SIG-M5 (cell line): ENCODE data around the gene VAV3.
A peak's percentile ranks its signal among the peaks of the same experiment; 100 is the strongest.

Source experiments
- DNase-seq: peaks from one replicate; lab custom pipeline; 2025; lab: John Stamatoyannopoulos, UW

VAV3 gene

DNA sequence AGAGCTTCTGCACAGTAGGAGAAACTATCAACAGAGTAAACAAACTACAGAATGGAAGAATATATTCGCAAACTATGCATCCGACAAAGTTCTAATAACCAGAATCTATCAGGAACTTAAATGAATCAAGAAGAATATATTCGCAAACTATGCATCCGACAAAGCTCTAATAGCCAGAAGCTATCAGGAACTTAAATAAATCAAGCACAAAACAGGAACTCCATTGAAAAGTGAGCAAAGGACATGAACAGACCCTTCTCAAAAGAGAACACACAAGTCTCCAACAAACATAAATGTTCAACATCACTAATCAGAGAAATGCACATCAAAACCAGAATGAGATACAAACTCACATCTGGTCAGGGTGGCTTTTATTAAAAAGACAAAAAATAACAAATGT lies 126.9 kb downstream of the VAV3 start:
- no peak for DNase-seq

DNA sequence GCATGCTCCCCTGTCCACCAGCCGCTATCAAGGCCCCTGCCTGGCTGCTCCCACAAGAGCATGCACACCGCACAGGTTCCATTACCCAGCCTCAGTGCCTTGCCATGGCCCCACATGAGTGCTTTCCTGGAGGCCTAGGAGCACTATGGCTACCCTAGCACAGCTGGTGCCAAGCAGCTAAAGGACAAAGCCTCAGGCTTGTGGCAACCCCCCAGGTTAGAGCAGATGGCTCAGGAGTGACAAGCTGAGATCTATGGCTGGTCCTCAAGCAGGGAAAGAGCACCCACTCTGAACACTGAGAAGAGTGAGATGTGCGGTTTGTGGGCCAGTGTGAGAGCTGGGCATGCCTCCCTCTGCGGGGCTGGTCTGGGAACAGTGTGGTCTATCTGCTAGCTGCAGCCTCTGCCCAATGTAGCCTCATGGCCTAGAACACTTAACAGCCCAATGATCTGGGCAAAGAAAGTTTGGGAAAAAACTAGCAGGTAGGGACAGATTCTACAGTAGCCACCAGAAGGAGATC lies 129.8 kb downstream of the VAV3 start:
- DNase-seq, result no peak

DNA sequence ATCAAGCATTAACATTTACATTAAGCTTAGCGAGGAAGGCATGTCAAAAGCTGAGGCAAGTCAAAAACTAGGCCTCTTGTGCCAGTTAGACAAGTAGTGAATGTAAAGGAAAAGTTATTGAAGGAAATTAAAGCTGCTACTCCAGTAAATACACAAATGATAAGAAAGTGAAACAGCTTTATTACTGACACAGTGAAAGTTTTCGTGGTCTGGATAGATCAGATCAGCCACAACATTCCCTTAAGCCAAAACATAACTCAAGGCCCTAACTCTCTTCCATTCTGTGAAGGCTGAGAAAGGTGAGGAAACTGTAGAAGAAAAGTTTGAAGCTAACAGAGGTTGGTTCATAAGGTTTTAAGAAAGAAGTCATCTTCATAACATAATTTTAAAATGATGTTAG lies 131.9 kb downstream of the VAV3 start:
- DNase-seq, result no peak

DNA sequence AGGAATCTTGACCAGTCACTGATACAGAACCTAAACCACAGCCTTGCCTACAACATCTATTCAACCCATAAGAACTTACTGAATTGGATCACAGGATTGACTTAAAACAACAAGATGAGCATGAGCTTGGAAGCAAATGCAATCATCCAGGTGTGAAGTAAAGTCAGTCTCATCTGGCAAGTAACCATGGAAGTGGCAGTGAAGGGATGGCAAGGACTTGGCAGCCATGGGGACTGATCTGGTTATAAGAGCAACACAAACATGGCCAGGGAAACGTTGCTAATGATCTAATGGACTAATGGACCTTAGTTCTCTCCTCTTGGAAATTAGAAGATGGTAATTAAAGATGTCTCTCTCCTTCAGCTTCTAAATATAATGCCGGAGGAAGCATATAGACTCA lies 133.1 kb downstream of the VAV3 start:
- DNase-seq, result no peak

DNA sequence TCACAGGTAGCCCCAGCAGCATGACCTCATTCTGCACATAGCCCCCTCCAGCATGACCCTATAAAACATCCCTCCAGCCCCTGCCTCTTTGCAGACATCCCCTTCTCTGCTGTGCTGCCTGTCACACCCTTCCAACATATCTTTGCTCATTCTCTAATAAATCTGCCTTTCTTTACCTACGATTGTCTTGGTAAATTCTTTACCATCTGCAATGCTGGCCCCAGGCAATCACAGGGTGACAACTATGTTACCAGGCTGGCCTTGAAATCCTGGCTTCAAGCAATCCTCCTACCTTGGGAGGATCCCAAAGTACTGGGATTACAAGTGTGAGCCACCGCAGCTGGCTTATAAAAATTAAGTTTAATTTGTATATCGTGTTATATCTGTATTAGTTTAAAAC lies 134.5 kb downstream of the VAV3 start:
- DNase-seq, result no peak

DNA sequence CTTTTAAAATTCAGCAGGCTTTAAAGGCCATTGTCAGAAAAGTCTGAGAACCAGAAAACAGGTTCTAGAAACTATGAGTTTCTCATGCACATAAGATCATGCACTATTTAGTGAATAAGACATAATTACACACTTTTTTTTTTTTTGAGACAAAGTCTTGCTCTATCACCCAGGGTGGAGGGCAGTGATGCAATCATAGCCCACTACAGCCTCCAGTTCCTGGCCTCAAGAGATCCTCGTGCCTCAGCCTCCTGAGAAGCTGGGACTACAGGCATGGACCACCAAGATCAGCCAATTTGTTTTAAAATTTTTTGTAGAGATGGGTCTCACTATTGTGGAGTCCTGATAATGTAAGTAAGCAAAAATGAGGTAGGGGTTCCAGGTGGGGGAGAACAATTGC lies 134.9 kb downstream of the VAV3 start:
- no peak for DNase-seq

DNA sequence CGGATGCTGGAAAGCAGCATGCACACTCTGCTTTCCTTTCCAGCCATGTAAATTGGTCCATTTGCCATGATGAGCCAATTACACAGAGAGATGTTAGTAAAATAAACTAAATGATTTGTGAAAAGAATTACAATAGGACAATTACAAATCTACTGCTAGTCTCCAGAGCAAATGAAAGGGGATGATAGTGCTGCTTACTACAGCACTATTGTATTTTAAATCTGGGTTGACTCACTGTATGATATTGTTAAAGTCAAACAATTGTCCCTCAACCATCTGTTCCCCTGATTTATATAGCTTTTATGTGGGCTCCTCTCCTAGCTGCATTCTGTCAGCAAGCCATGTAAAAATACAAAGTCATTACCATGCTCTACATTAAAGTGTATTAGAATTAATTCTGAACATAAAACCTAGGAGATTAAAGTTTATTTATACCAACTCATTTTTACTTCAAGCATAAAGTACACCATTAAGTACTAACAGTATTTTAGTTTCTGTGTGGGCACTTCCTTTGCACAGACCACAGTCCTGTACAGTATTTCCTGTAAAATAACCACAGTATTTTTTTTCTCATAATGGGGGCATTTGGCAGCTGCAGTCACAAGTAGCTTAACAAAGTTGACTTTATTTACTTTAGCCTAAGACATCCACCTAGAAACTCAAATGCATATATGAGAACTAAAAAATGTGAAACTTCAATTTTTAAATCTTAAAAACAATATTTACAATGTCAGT lies 135.8 kb downstream of the VAV3 start:
- no peak for DNase-seq

DNA sequence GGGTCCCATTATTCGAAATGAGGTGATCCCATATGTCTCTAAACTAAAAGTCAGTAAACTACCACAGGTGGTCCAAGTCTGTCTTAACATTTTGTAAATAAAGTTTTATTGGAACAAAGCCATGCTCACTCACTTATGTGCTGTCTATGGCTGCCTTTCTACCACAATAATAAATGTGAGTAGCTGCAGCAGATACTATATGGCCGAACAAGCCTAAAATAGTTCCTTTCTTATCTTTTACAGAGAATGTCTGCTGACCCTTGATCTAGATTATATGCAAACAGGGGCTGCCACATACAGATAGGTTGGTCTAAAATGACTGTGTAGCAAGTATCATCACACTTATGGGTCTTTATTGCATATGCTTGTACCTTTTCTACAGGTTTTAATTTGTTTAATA lies 140.0 kb downstream of the VAV3 start:
- no peak for DNase-seq

DNA sequence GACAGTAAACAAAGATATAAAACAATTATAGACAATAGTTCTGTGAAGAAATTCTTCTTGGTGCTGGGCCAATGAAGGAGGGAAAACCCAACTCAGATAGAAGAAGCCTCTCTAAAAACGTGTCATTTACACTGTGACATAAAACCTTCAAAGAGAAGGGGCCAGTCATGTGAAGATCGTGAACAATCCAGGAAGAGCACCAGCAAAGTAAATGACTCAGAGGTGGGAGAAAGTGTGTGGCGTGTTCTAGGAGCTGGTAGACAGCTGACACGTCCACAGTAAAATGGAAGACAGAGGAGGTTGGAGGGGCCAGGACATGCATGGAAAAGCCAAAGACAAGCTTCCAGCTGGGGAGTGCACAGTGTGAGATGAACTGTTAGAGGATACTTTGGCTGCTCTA lies 143.6 kb downstream of the VAV3 start:
- no peak for DNase-seq

DNA sequence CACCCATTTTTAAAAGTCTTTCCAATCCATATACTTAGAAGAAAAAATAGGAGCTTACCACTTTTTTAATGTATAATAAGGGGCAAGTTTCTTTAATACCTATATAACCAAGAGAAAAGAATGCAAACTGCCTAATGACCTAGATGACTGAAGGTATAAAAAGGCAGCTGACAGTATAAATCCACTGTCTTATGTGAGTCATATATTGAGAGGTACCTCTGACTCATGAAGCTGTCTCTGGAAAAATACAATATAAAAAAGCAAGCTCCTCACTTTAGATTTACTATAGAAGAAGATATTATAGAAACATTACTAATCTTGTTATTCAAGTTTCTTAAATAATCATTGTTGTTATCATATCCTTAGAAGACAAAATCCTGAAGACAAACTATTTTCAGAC lies 144.2 kb downstream of the VAV3 start:
- DNase-seq, result no peak

DNA sequence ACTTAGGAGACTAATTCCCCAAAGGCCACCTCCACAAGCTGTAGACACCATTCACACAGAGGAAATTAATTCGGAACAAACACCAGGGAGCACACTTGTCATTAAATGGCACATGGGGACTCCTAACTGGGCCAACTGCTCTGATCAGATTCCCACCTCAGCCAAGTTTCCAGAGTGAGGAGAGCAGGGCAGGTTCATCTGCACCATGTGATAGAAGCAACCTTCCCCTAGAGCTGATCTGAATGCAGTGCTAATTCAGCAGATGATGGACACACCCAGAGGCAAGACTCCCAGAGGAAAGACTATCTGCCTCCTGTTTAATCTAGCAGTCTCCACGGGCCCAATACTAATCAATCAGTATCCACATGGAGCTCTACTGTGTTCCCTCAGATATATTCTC lies 147.0 kb downstream of the VAV3 start:
- DNase-seq, result no peak

DNA sequence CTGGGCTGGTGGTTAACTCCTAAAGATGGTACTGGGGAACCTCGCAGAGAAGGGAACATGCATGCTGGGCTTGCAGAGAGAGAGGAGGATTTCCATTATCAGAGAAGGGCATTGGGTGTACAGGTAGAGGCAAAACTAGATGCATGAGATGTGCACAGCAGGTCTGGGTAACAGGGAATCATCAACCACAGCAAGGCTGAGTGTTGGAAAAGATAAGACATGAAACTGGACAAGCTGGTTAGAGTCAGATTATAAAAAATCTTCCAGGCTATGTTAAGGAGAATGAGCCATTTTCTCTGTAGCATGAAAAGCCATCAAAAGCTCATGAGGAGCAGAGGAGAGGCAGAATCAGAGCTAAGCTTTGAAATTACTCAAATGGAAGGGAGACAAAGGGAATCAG lies 147.8 kb downstream of the VAV3 start:
- DNase-seq, result no peak

DNA sequence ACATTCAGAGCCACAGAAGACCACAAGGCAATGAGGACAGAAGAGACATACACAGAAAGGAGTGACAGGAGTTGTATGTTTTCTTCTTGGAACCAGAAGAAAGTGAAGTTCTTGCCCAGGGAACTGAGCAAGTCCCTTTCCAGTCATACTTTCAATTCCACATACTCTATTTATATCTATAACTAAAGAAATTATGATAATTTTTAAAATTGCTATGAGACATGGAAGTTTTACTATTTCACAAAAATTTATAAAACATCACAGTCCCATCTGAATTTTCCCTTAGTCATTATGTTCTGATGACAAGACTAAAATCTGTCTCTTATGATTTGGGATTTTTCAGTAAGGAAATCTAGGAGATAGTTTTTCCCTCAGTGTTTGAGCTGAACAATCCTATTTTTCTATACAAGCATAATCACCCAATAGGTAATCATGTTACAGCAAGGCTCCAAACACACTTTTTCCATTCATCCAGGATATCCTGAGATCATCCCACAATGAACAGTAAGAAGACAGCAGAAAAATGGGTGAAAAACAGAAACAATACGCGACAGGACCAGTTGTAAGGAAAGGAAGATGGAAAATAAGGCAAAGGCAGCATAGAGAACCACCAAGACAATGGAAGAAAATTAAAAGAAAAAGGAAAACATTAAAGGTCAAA lies 154.6 kb downstream of the VAV3 start:
- no peak for DNase-seq

DNA sequence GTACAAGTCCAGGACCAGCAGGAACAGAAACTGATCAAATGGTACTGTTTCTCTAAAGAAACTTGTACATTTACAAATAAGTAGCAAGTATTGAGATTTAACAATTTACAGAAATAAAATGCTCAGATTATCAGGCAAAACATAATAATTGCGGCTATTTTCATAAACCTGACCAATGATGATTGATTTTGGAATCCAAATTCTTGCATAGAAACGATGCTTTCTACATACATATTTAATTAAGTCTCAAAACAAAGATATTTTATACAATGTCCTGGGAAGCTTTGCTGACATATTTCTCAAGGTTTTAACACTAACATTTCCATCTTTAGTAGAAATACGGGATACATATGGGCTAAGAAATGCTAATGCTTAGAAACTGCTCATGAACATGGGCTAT lies 157.1 kb downstream of the VAV3 start:
- DNase-seq, result no peak

DNA sequence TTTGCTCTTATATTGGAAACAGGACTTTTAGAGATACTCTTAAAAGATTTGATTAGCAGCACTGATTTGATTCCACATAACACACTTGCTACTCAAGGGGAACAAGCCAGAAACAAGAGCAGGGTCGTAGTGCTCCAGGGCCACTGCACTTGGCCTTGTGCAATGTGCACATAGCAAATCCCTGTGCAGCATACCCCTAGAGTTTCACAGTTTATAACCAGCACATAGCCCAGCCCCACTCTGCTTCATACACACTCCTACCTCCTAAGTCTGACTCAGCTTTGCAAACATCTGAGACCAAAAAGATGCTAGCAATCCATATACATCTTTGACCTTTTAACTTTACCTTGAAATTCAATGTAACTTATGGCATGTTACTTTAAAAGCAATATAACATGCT lies 157.6 kb downstream of the VAV3 start:
- no peak for DNase-seq

DNA sequence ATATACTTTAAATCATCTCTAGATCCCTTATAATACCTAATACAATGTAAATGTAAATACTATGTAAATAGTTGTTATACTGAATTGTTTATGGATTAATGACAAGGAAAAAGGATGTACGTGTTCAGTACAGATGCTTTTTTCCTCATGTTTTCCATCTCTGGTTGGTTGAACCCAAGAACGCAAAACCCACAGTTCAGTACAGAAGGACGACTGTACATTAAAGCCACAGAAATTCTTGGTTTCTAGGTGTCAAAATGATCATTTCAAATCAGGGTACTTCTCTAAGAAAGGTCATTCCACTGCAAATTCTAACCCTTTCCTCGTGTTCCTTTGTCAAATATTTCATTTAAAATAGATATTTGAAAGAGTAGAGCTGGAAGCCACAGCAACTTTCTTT lies 158.1 kb downstream of the VAV3 start:
- no peak for DNase-seq

DNA sequence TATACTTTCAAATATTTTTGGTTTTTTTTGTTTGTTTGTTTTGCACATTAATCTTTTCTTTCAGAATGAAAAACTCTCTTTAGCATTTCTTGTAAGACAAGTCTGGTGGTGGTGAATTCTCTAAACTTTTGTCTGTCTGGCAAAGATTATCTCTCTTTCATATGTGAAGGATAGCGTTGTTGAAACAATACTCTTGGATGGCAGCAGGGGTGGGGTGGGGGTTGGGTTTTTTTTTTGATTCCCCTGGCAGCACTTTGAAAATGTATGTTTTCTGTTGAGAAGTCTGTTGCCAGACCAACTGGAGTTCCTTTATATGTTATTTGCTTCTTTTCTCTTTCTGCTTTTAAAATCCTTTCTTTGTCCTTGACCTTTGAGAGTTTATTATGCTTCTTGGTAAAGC lies 160.2 kb downstream of the VAV3 start:
- DNase-seq, result no peak

DNA sequence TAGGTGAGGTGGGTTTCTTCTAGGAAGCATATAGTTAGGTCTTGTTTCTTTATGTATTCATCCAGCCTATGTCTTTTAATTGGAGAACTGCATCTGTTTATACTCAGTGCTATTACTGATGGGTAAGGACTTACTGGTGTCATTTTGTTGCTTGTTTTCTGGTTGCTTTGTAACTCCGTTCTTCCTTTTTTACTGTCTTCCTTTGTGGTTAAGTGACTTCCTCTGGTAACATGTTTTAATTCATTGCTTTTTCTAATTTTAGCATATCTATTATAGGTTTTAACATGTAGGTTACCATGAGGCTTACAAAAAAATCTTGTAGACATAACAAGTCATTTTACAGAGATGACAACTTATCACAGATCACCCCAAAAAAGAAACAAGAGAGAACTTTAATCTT lies 160.8 kb downstream of the VAV3 start:
- DNase-seq, result peak; percentile 48

DNA sequence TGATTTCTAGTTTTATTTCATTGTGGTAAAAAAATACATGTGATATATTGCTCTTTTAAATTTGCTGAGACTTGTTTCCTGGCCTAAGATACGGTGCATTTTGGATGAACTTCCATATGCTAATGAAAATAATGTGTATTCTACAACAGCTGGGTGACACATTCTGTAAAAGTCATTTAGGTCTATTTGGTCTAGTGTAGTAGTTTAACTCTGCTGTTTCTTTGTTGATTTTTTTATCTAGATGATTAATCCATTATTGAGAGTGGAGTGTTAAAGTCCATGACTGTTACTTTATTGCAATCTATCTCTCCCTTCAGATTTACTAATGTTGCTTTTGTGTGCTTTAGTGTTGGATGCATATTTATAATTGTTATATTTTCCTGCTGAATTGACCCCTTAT lies 161.4 kb downstream of the VAV3 start:
- no peak for DNase-seq

DNA sequence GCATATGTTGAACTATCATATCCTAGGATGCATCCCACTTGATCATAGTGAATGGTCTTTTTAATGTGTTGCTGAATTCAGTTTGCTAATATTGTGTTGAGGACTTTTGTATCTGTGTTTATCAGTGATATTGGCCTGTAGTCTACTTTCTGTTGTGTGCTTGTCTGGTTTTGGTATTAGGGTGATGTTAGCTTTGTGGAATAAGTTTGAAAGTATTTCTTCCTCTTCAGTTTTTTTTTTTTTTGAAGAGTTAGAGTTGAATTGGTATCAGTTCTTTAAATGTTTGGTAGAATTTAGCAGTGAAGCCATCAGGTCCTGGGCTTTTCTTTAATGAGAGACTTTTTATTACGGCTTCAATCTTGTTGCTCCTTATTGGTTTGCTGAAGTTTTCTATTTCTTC lies 162.3 kb downstream of the VAV3 start:
- DNase-seq, result no peak

DNA sequence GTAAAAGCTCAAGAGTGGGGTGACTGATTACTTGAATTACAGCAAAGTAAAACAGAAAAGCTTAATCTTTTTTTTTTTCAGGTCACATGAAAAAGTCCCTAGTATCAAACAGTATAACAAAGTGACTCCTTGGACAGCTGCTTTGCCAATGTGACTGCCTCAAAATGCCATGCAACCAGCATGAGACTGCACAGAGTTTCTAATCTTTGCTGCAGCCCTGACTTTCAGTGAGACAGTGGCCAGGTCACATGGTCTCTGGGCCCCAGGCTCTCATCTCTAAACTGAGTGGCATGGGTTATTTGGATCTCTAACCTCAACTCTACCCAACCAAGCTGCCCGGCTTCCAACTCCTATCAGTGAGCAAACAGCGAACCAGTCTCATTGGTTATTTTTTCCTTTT lies 169.0 kb downstream of the VAV3 start:
- DNase-seq, result no peak

DNA sequence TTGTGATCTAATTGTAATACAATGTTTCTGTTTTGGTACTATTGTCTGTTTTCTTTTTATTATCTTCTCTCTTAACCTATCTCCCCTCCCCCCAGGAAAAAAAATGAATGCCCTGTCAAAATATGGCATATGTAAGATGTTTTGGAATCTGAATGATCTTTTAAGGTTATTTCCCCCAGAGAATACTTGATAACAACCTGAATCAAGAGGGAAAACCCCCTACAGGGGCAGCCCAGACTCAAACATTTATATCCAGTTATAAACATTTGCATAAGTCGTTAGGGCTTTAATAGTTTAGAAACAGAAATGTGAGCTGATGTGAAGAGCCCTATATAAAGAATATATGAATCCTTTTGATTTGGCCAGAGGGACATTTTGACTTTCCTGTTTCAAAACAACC lies 169.5 kb downstream of the VAV3 start:
- DNase-seq, result no peak

DNA sequence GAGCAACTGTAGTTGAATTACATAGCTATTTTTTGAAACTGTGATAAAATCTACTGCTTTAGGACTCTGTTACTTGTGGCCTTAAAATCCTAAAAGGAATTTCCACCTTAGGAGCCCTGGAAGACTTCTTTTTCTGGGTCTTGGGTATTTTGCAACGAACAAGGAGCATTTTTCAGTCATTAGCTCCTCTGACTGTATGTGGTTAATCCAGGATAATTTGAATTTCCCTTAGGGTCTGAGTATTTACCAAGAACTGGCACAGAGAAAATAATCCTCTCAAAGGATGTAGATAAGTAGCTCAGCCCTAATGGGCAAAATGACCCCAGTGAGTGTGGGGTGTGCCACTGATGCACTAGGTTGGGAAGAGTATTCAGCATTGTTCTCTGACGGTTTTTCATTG lies 170.4 kb downstream of the VAV3 start:
- no peak for DNase-seq

DNA sequence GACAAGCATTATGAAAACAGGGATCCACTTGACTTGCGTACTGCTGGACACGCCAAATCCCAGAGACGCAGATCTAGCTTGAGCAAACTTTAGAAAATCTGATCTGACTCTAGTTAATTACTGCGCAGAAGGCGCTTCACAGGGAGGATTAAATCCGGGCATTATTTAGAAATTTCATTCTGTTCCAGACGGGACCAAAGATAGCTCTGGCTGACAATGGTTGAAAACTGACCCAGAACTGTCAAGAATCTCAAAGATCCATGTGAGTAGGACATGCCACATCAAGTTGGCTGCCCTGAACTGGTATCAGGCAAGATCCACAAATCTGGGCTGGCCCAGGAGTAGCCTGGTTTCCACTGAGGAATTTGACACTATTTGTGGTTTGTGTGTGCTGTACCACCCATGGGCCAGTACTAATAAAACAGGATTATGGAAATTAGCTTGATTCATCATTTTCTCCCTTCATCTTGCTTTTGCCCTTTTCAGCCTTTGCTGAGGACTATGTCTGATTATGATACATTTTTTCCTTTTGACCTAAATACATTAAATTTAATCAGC lies 171.0 kb downstream of the VAV3 start:
- no peak for DNase-seq
